ENCODE measurements around the gene LSM11. TPM values are rescaled to one million over a fixed set of nuclear protein-coding genes. Genes with fewer than 3 reads are reported as not detected.

The LSM11 gene
- total RNA-seq, 1 experiment from 2014 or later, result 1.6 TPM

DNA sequence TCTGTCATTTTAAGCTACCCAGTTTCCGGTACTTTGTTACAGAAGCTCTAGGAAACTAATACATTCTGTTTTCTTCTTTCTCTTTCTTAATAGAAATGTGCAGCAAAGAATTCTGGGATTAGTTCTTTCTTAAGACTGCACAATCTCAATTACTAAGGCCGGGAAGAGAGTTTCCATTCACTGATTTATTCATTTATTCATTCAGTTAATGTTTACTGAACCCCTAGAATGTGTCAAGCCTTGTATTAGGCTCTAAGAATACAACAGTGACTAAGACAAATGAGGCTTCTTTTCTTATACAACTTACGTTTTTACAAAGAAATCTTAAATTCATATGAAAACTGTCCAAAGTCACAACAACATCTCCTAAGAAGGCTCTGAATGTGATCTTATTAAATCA is 39.8 kb upstream of the LSM11 start:
- Histone ChIP-seq H3K27ac (ENCODE audit: low read length) (no peak overlapping the region), H3K36me3 (ENCODE audit: control insufficient read depth, insufficient read depth, low read length) (no peaks in the 10 kb centered on the region), H3K4me1 (ENCODE audit: control insufficient read depth, insufficient read depth, low read length) (no peaks in the 10 kb centered on the region), H3K27me3 (ENCODE audit: control insufficient read depth, insufficient read depth, low read length) (no peaks in the 10 kb centered on the region), H3K4me3 (ENCODE audit: low read depth in 2 of 2, low read length in 2 of 2) (no peak overlapping the region), H3K9me3 (ENCODE audit: control insufficient read depth, insufficient read depth, low read depth, low read length) (no peaks in the 10 kb centered on the region)
- ATAC-seq, result no peak
- in situ Hi-C loops (cut with HindIII; ENCODE audit: low pct_unique_long_range_greater_than_20kb, low sequenced_read_pairs) (no loop called here), intact Hi-C loops (cut with micrococcal nuclease; ENCODE audit: unreplicated experiment) (no loop called here)
- TF ChIP-seq, protein P1, sequence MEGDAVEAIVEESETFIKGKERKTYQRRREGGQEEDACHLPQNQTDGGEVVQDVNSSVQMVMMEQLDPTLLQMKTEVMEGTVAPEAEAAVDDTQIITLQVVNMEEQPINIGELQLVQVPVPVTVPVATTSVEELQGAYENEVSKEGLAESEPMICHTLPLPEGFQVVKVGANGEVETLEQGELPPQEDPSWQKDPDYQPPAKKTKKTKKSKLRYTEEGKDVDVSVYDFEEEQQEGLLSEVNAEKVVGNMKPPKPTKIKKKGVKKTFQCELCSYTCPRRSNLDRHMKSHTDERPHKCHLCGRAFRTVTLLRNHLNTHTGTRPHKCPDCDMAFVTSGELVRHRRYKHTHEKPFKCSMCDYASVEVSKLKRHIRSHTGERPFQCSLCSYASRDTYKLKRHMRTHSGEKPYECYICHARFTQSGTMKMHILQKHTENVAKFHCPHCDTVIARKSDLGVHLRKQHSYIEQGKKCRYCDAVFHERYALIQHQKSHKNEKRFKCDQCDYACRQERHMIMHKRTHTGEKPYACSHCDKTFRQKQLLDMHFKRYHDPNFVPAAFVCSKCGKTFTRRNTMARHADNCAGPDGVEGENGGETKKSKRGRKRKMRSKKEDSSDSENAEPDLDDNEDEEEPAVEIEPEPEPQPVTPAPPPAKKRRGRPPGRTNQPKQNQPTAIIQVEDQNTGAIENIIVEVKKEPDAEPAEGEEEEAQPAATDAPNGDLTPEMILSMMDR (IDR thresholded peaks at IDR 0.05), result no peak
- TF ChIP-seq POLR2AphosphoS5 (IDR thresholded peaks at IDR 0.05; ENCODE audit: low read depth, low read length), result no peak
- no peak for TF ChIP-seq TCF7L2 (IDR thresholded peaks at IDR 0.05; ENCODE audit: low read depth, low read length)
- no peak for TF ChIP-seq SIN3A (IDR thresholded peaks at IDR 0.05; ENCODE audit: borderline replicate concordance, insufficient read depth, low read depth, low read length)
- TF ChIP-seq, protein P2, sequence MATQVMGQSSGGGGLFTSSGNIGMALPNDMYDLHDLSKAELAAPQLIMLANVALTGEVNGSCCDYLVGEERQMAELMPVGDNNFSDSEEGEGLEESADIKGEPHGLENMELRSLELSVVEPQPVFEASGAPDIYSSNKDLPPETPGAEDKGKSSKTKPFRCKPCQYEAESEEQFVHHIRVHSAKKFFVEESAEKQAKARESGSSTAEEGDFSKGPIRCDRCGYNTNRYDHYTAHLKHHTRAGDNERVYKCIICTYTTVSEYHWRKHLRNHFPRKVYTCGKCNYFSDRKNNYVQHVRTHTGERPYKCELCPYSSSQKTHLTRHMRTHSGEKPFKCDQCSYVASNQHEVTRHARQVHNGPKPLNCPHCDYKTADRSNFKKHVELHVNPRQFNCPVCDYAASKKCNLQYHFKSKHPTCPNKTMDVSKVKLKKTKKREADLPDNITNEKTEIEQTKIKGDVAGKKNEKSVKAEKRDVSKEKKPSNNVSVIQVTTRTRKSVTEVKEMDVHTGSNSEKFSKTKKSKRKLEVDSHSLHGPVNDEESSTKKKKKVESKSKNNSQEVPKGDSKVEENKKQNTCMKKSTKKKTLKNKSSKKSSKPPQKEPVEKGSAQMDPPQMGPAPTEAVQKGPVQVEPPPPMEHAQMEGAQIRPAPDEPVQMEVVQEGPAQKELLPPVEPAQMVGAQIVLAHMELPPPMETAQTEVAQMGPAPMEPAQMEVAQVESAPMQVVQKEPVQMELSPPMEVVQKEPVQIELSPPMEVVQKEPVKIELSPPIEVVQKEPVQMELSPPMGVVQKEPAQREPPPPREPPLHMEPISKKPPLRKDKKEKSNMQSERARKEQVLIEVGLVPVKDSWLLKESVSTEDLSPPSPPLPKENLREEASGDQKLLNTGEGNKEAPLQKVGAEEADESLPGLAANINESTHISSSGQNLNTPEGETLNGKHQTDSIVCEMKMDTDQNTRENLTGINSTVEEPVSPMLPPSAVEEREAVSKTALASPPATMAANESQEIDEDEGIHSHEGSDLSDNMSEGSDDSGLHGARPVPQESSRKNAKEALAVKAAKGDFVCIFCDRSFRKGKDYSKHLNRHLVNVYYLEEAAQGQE (IDR thresholded peaks at IDR 0.05; ENCODE audit: insufficient read depth in 1 of 2, low read depth in 2 of 2, low read length in 1 of 2), result no peak
- DNase-seq (ENCODE audit: low read depth, low spot score), result no peak
- ChIA-PET POLR2A (interaction anchor here (0.7 kb wide), 1 partner anchor 246 kb away, joined by 3 read pairs; no protein-coding TSS in a partner anchor), CTCF (no interaction called here)
- BruUV-seq (replicated peaks), result no TSS peak

DNA sequence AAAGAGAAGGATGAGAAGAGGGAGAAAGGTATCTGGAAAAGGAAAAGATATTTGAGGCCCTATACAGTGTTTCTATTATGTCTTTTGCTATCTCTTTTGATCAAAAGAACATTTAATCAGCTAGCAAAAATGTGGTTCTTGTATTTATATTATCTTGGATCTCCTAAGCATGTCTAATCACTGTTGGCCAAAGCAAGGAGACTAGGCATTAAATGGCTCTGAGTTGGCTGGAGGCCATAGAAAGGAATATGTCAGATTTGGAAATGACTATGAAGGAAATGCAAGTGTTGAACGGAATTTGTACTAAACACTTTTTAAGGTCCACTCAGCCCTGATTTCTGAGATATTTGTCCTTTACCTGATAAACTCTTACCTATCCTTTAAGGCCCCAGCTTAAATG is 34.6 kb upstream of the LSM11 start:
- Histone ChIP-seq H3K4me1 (ENCODE audit: control insufficient read depth, insufficient read depth, low read length) (no peaks in the 10 kb centered on the region), H3K4me3 (ENCODE audit: low read depth in 2 of 2, low read length in 2 of 2) (no peak overlapping the region), H3K36me3 (ENCODE audit: control insufficient read depth, insufficient read depth, low read length) (no peaks in the 10 kb centered on the region), H3K9me3 (ENCODE audit: control insufficient read depth, insufficient read depth, low read depth, low read length) (no peaks in the 10 kb centered on the region), H3K27me3 (ENCODE audit: control insufficient read depth, insufficient read depth, low read length) (no peaks in the 10 kb centered on the region), H3K27ac (ENCODE audit: low read length) (no peak overlapping the region)
- BruUV-seq (replicated peaks), result no TSS peak
- in situ Hi-C loops (cut with HindIII; ENCODE audit: low pct_unique_long_range_greater_than_20kb, low sequenced_read_pairs) (no loop called here), intact Hi-C loops (cut with micrococcal nuclease; ENCODE audit: unreplicated experiment) (no loop called here)
- CTCF ChIA-PET, result no interaction called here
- TF ChIP-seq POLR2AphosphoS5 (IDR thresholded peaks at IDR 0.05; ENCODE audit: low read depth, low read length) (no peak), TCF7L2 (IDR thresholded peaks at IDR 0.05; ENCODE audit: low read depth, low read length) (no peak), SIN3A (IDR thresholded peaks at IDR 0.05; ENCODE audit: borderline replicate concordance, insufficient read depth, low read depth, low read length) (no peak)
- TF ChIP-seq, protein P2 (IDR thresholded peaks at IDR 0.05; ENCODE audit: insufficient read depth in 1 of 2, low read depth in 2 of 2, low read length in 1 of 2), result no peak
- TF ChIP-seq, protein P1 (IDR thresholded peaks at IDR 0.05), result no peak
- ATAC-seq, result no peak
- POLR2A ChIA-PET, result no interaction called here
- DNase-seq (ENCODE audit: low read depth, low spot score), result no peak

Data from Panc1 (cell line).